ENCODE data around the gene KIF3A.
A peak's percentile ranks its signal among the peaks of the same experiment; 100 is the strongest.

The KIF3A gene

GRCh38 chr5:132771503-132771998 lies 34.2 kb upstream of the KIF3A start:
- peak in 5 of 51 donors; percentile 15 to 31 (median 15) for DNase-seq

GRCh38 chr5:132770476-132771159 lies 33.3 kb upstream of the KIF3A start:
- DNase-seq: peak in 2 of 51 donors; percentile 20 to 33

GRCh38 chr5:132768485-132768868 lies 31.1 kb upstream of the KIF3A start:
- no peak for DNase-seq

GRCh38 chr5:132767150-132767549 lies 29.8 kb upstream of the KIF3A start:
- peak in 19 of 51 donors; percentile 19 to 72 (median 34) for DNase-seq

- no peak for DNase-seq
These were observed 29.4 kb upstream of the KIF3A start for GRCh38 chr5:132766806-132767055.

GRCh38 chr5:132766020-132766805 lies 28.9 kb upstream of the KIF3A start:
- no peak for DNase-seq

GRCh38 chr5:132765311-132766019 lies 28.1 kb upstream of the KIF3A start:
- DNase-seq: no peak

- no peak for DNase-seq
These were observed 27.4 kb upstream of the KIF3A start for GRCh38 chr5:132764671-132765238.

GRCh38 chr5:132764051-132764450 lies 26.7 kb upstream of the KIF3A start:
- DNase-seq: no peak

GRCh38 chr5:132763181-132764036 lies 26.1 kb upstream of the KIF3A start:
- no peak for DNase-seq

GRCh38 chr5:132762246-132763000 lies 25.1 kb upstream of the KIF3A start:
- no peak for DNase-seq

- DNase-seq: no peak
These were observed 24.2 kb upstream of the KIF3A start for GRCh38 chr5:132761321-132762240.

- DNase-seq: no peak
These were observed 23.4 kb upstream of the KIF3A start for GRCh38 chr5:132760601-132761317.

GRCh38 chr5:132760049-132760420 lies 22.7 kb upstream of the KIF3A start:
- DNase-seq: no peak

- DNase-seq: no peak
These were observed 22.0 kb upstream of the KIF3A start for GRCh38 chr5:132759114-132760048.

GRCh38 chr5:132758451-132758850 lies 21.1 kb upstream of the KIF3A start:
- DNase-seq: no peak

GRCh38 chr5:132756542-132756941 lies 19.2 kb upstream of the KIF3A start:
- no peak for DNase-seq
